H9 (cell line): Measurements from ENCODE around the gene MELK. TPM values are rescaled to one million over a fixed set of nuclear protein-coding genes. Genes with fewer than 3 reads are reported as not detected.

Experiments used
- DNase-seq: peaks from one replicate; pipeline ENCODE4 v3.0.0-alpha.2; 2017
- H2AFZ ChIP-seq: one replicate; pipeline ENCODE4 v1.6.1; 2013; ENCODE audit warnings: mild to moderate bottlenecking, low read length, control low read depth, moderate library complexity
- H2AK5ac ChIP-seq: 2 replicates; pipeline ENCODE4 v1.6.1; 2013; ENCODE audit warnings: low read length, control low read depth, mixed read lengths; ENCODE audit not compliant: insufficient read length
- H2BK120ac ChIP-seq: one replicate; pipeline ENCODE4 v1.6.1; 2013; ENCODE audit warnings: low read depth, mild to moderate bottlenecking, low read length, control low read depth, inconsistent platforms; ENCODE audit not compliant: poor library complexity, severe bottlenecking
- H2BK12ac ChIP-seq: 2 replicates; pipeline ENCODE4 v1.6.1; 2013; ENCODE audit warnings: low read length, control low read depth, mixed read lengths, low read depth; ENCODE audit not compliant: insufficient read length
- H2BK15ac ChIP-seq: 2 replicates; pipeline ENCODE4 v1.6.1; 2013; ENCODE audit warnings: low read depth, low read length, control low read depth
- H2BK20ac ChIP-seq: one replicate; pipeline ENCODE4 v1.6.1; 2013; ENCODE audit warnings: low read depth, mild to moderate bottlenecking, low read length, control low read depth, inconsistent platforms; ENCODE audit not compliant: poor library complexity, severe bottlenecking
- H2BK5ac ChIP-seq: 2 replicates; pipeline ENCODE4 v1.6.1; 2013; ENCODE audit warnings: low read length, control low read depth, mixed read lengths; ENCODE audit not compliant: insufficient read length
- H3K14ac ChIP-seq: 2 replicates; pipeline ENCODE4 v1.6.1; 2013; ENCODE audit warnings: low read length, control low read depth; ENCODE audit not compliant: insufficient read depth
- H3K18ac ChIP-seq: 2 replicates; pipeline ENCODE4 v1.6.1; 2013; ENCODE audit warnings: low read depth, mild to moderate bottlenecking, mixed read lengths, low read length, control low read depth; ENCODE audit not compliant: insufficient read length
- H3K23ac ChIP-seq: 2 replicates; pipeline ENCODE4 v1.6.1; 2013; ENCODE audit warnings: low read length, control low read depth, mixed read lengths, low read depth; ENCODE audit not compliant: insufficient read length
- H3K23me2 ChIP-seq: 2 replicates; pipeline ENCODE4 v1.6.1; 2013; ENCODE audit warnings: low read depth, mild to moderate bottlenecking, mixed read lengths, low read length, control low read depth; ENCODE audit not compliant: insufficient read length, poor library complexity, severe bottlenecking
- H3K27ac ChIP-seq: 2 replicates; pipeline ENCODE4 v1.5.1; 2013; ENCODE audit warnings: low read length, control low read depth, mixed read lengths, low read depth; ENCODE audit not compliant: insufficient read length
- H3K27me3 ChIP-seq: 2 replicates; pipeline ENCODE4 v1.6.1; 2013; ENCODE audit warnings: low read length, control low read depth, inconsistent platforms; ENCODE audit not compliant: insufficient read depth
- H3K4ac ChIP-seq: 2 replicates; pipeline ENCODE4 v1.6.1; 2013; ENCODE audit warnings: low read depth, mild to moderate bottlenecking, control low read depth, inconsistent platforms, low read length, moderate library complexity
- H3K4me1 ChIP-seq: 2 replicates; pipeline ENCODE4 v1.6.1; 2013; ENCODE audit warnings: low read length, control low read depth, inconsistent platforms; ENCODE audit not compliant: insufficient read depth
- H3K4me2 ChIP-seq: 2 replicates; pipeline ENCODE4 v1.6.1; 2013; ENCODE audit warnings: low read length, control low read depth, mixed read lengths; ENCODE audit not compliant: insufficient read length, insufficient read depth
- H3K56ac ChIP-seq: 2 replicates; pipeline ENCODE4 v1.6.1; 2013; ENCODE audit warnings: low read depth, mild to moderate bottlenecking, mixed read lengths, low read length, control low read depth; ENCODE audit not compliant: insufficient read length
- H3K79me1 ChIP-seq: 2 replicates; pipeline ENCODE4 v1.6.1; 2013; ENCODE audit warnings: low read depth, mild to moderate bottlenecking, moderate library complexity, low read length, control low read depth, inconsistent platforms; ENCODE audit not compliant: insufficient read depth, poor library complexity, severe bottlenecking
- H3K79me2 ChIP-seq: 2 replicates; pipeline ENCODE4 v1.6.1; 2013; ENCODE audit warnings: low read length, control low read depth, inconsistent platforms; ENCODE audit not compliant: insufficient read depth
- H3K9ac ChIP-seq: 2 replicates; pipeline ENCODE4 v1.6.1; 2013; ENCODE audit warnings: low read length, control low read depth, mixed read lengths; ENCODE audit not compliant: insufficient read length; ENCODE audit errors: extremely low read depth
- H3K9me3 ChIP-seq: one replicate; pipeline ENCODE4 v1.6.1; 2013; ENCODE audit warnings: low read depth, low read length, inconsistent platforms; ENCODE audit not compliant: control insufficient read depth
- H3T11ph ChIP-seq: one replicate; pipeline ENCODE4 v1.6.1; 2013; ENCODE audit warnings: mild to moderate bottlenecking, low read length, control low read depth, inconsistent platforms
- H4K20me1 ChIP-seq: one replicate; pipeline ENCODE4 v1.6.1; 2013; ENCODE audit not compliant: control insufficient read depth, insufficient read length, insufficient read depth
- H4K5ac ChIP-seq: 2 replicates; pipeline ENCODE4 v1.6.1; 2013; ENCODE audit warnings: low read depth, mild to moderate bottlenecking, mixed read lengths, low read length, control low read depth; ENCODE audit not compliant: insufficient read length
- H4K8ac ChIP-seq: replicated peaks from 2 replicates; pipeline ENCODE4 v1.6.1; 2013; ENCODE audit warnings: low read length, control low read depth, mixed read lengths, low read depth; ENCODE audit not compliant: insufficient read length
- H4K91ac ChIP-seq: 2 replicates; pipeline ENCODE4 v1.6.1; 2013; ENCODE audit warnings: low read depth, mild to moderate bottlenecking, moderate library complexity, mixed read lengths, low read length, control low read depth; ENCODE audit not compliant: insufficient read length
- H3K27ac Mint-ChIP-seq, 3 experiments: 2 replicates in 2 of 3; 3 replicates in 1 of 3; pipeline ENCODE4 v1.8.0; 2020 to 2021; ENCODE audit warnings: mixed read lengths in 3 of 3, mild to moderate bottlenecking in 1 of 3, moderate library complexity in 1 of 3
- H3K27me3 Mint-ChIP-seq: 2 replicates; pipeline ENCODE4 v1.8.0; 2021; ENCODE audit warnings: low read depth, mild to moderate bottlenecking, moderate library complexity, mixed read lengths
- H3K36me3 Mint-ChIP-seq, 3 experiments: 2 replicates in 2 of 3; 3 replicates in 1 of 3; pipeline ENCODE4 v1.8.0; 2020 to 2021; ENCODE audit warnings: low read depth in 3 of 3, mixed read lengths in 3 of 3; ENCODE audit not compliant: insufficient read depth in 1 of 3
- H3K4me1 Mint-ChIP-seq, 2 experiments: 2 replicates each; pipeline ENCODE4 v1.8.0; 2020; ENCODE audit warnings: mixed read lengths in 2 of 2
- H3K4me3 Mint-ChIP-seq, 2 experiments: 2 replicates in 1 of 2; 3 replicates in 1 of 2; pipeline ENCODE4 v1.8.0; 2020 to 2021; ENCODE audit warnings: mild to moderate bottlenecking in 2 of 2, mixed read lengths in 2 of 2, moderate library complexity in 1 of 2
- H3K9me3 Mint-ChIP-seq, 2 experiments: 2 replicates in 1 of 2; 3 replicates in 1 of 2; pipeline ENCODE4 v1.8.0; 2020; ENCODE audit warnings: mild to moderate bottlenecking in 2 of 2, mixed read lengths in 2 of 2, moderate library complexity in 1 of 2
- CTCF ChIP-seq: fragments of 200-600 bp; sonication (generic); conservative IDR thresholded peaks from 3 replicates; pipeline ENCODE4 v1.8.0; 2021; ENCODE audit warnings: antibody characterized with exemption, mild to moderate bottlenecking
- WGBS: extraction: QIAGEN DNeasy Blood & Tissue Kit; methylation state at CpG from one replicate; pipeline ENCODE4 v1.1.7; 2013; ENCODE audit warnings: missing lambda C conversion rate, low lambda C conversion rate, mixed read lengths; ENCODE audit not compliant: insufficient read length; ENCODE audit errors: extremely low coverage; 5-methylcytosine and 5-hydroxymethylcytosine counted together
- total RNA-seq: library from RNA; stranded (reverse); gene quantifications from 2 replicates; pipeline ENCODE4 v1.2.1, GENCODE V29; 2021

Gene MELK
- total RNA-seq, 1 experiment from 2014 or later = 43.6 TPM

- H3K27ac Mint-ChIP-seq = no peak overlapping the region
- H4K8ac ChIP-seq = no peak overlapping the region
- H3K18ac ChIP-seq = no peak overlapping the region
- peaks cover 2% of the 10 kb centered on the region for H3K27me3 Mint-ChIP-seq
- H2BK15ac ChIP-seq = no peak overlapping the region
- no peak overlapping the region for H3K9ac ChIP-seq
- no peak overlapping the region for H3K4me3 Mint-ChIP-seq
- no peak overlapping the region for H3K4ac ChIP-seq
- no peak overlapping the region for H4K5ac ChIP-seq
- H3K4me1 ChIP-seq = no peaks in the 10 kb centered on the region
- H3K79me1 ChIP-seq = no peaks in the 10 kb centered on the region
- no peak overlapping the region for H2BK5ac ChIP-seq
- H3K4me2 ChIP-seq = no peak overlapping the region
- no peak overlapping the region for H3T11ph ChIP-seq
- H3K27me3 ChIP-seq = no peaks in the 10 kb centered on the region
- no peak for TF ChIP-seq CTCF
- no peak overlapping the region for H2AFZ ChIP-seq
- no peak overlapping the region for H2BK12ac ChIP-seq
- H3K79me2 ChIP-seq = no peaks in the 10 kb centered on the region
- no peak for DNase-seq
- no peaks in the 10 kb centered on the region for H3K23me2 ChIP-seq
- no peaks in the 10 kb centered on the region for H3K9me3 Mint-ChIP-seq
- H2BK120ac ChIP-seq = no peak overlapping the region
- H3K14ac ChIP-seq = no peak overlapping the region
- no peak overlapping the region for H3K23ac ChIP-seq
- no CpG with 5 or more reads among the region's 1 CpG for WGBS
- H2BK20ac ChIP-seq = no peak overlapping the region
- H3K36me3 Mint-ChIP-seq = no peaks in the 10 kb centered on the region
- no peaks in the 10 kb centered on the region for H3K9me3 ChIP-seq
- H4K20me1 ChIP-seq = no peaks in the 10 kb centered on the region
- peaks cover 0 to 3% of the 10 kb centered on the region in 2 experiments; a peak in 1 of 4 replicates for H3K4me1 Mint-ChIP-seq
- no peak overlapping the region for H3K27ac ChIP-seq
- H2AK5ac ChIP-seq = no peak overlapping the region
- H3K56ac ChIP-seq = no peak overlapping the region
- H4K91ac ChIP-seq = no peak overlapping the region
These were observed 145.9 kb downstream of the MELK start for GRCh38 chr9:36718612-36719011.
